GM12878 (cell line): ENCODE results near the gene MAGIX.

Experiments
- BHLHE40 ChIP-seq, 2 experiments: fragments of 450-650 bp in 1 of 2; IDR thresholded peaks; 2 replicates each; pipeline ENCODE4 v1.6.1; 2011 to 2017; ENCODE audit warnings: low read depth in 2 of 2, borderline replicate concordance in 1 of 2, improper control_type of control experiment in 1 of 2, low read length in 1 of 2, mild to moderate bottlenecking in 1 of 2
- CBX5 ChIP-seq: sonication (generic); IDR thresholded peaks from 2 replicates; pipeline ENCODE4 v1.6.1; 2016; ENCODE audit warnings: low read depth, moderate library complexity, mild to moderate bottlenecking, inconsistent platforms
- CREB1 ChIP-seq: IDR thresholded peaks from 2 replicates; pipeline ENCODE4 v1.6.1; 2012; ENCODE audit warnings: low read depth, mild to moderate bottlenecking, inconsistent platforms
- CUX1 ChIP-seq: IDR thresholded peaks from 2 replicates; pipeline ENCODE4 v1.6.1; 2012; ENCODE audit warnings: improper control_type of control experiment, low read depth, low read length; ENCODE audit not compliant: insufficient replicate concordance
- MXI1 ChIP-seq: fragments of 150-350 bp; IDR thresholded peaks from 2 replicates; pipeline ENCODE4 v1.6.1; 2011; ENCODE audit warnings: low read depth, mild to moderate bottlenecking, inconsistent platforms, low read length, improper control_type of control experiment
- POLR2A ChIP-seq: IDR thresholded peaks from 2 replicates; pipeline ENCODE4 v1.6.1; 2011; ENCODE audit warnings: low read depth, mild to moderate bottlenecking, low read length
- SIN3A ChIP-seq: IDR thresholded peaks from 2 replicates; pipeline ENCODE4 v1.6.1; 2012; ENCODE audit warnings: low read depth, low read length, improper control_type of control experiment
- SMAD1 ChIP-seq: fragments of 450-650 bp; IDR thresholded peaks from 2 replicates; pipeline ENCODE4 v1.6.1; 2018; ENCODE audit warnings: mild to moderate bottlenecking, low read depth; ENCODE audit not compliant: partially characterized antibody
- SUZ12 ChIP-seq: fragments of 200-600 bp; sonication (generic); IDR thresholded peaks from one replicate; pipeline ENCODE4 v1.6.1; 2018; ENCODE audit warnings: antibody characterized with exemption, mild to moderate bottlenecking; ENCODE audit not compliant: unreplicated experiment
- USF2 ChIP-seq: IDR thresholded peaks from 2 replicates; pipeline ENCODE4 v1.6.1; 2011; ENCODE audit warnings: low read depth, low read length, improper control_type of control experiment, borderline replicate concordance
- TF ChIP-seq, protein P1 (sequence below), 3 experiments: IDR thresholded peaks in 2 of 3; conservative IDR thresholded peaks in 1 of 3; 2 replicates each; pipeline ENCODE4 v1.5.1; 2011; ENCODE audit warnings: low read depth in 3 of 3, low read length in 3 of 3, mild to moderate bottlenecking in 3 of 3, control low read depth in 2 of 3, moderate library complexity in 2 of 3, inconsistent platforms in 1 of 3, mixed read lengths in 1 of 3; ENCODE audit not compliant: control insufficient read depth in 2 of 3, insufficient read depth in 1 of 3; ENCODE audit errors: extremely low read depth in 1 of 3
- TF ChIP-seq, protein P2 (sequence below): IDR thresholded peaks from 2 replicates; pipeline ENCODE4 v1.6.1; 2011; ENCODE audit warnings: low read depth, mild to moderate bottlenecking, low read length, moderate library complexity, borderline replicate concordance; ENCODE audit errors: extremely low read depth

DNA sequence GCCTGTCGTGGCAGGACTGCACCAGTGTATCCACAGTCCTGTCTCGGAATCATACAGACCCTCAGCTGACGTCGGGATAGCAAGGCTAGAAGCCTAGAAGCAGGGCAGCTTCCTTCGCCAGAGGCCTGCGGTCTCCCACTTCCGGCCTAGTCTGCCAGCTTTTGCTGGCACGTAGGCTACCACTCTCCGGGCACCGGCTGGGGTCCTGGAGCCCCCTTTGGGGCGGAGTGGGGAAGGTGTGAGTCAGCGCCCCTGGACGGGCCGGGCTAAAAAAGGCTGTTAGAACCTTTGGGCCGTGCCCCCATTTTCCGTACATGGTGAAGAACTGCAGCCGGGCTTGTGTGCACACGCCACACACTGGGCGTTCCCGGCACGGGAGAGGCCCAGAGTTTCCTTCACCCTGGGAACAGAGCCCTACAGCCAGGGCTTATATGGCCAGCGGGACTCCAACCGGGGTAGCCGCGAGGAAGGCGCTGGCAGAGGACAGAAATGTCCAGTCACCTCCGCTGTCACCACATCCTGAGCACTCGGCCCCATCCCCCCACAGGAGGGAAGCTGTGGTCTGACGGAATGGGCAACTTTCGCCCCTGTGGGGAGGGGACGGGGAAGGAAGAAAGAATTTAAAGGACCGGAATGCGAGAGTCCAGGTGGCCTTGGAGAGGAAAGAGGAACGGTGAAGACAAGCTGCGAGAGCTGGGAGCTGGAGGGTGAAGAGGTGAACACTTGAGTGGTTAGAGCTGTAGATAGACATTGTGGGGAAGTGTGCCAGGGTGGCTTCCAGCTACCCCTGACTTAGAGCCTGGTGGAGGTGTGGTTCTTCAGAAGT lies 4.6 kb downstream of the MAGIX start:
- TF ChIP-seq, protein P1, sequence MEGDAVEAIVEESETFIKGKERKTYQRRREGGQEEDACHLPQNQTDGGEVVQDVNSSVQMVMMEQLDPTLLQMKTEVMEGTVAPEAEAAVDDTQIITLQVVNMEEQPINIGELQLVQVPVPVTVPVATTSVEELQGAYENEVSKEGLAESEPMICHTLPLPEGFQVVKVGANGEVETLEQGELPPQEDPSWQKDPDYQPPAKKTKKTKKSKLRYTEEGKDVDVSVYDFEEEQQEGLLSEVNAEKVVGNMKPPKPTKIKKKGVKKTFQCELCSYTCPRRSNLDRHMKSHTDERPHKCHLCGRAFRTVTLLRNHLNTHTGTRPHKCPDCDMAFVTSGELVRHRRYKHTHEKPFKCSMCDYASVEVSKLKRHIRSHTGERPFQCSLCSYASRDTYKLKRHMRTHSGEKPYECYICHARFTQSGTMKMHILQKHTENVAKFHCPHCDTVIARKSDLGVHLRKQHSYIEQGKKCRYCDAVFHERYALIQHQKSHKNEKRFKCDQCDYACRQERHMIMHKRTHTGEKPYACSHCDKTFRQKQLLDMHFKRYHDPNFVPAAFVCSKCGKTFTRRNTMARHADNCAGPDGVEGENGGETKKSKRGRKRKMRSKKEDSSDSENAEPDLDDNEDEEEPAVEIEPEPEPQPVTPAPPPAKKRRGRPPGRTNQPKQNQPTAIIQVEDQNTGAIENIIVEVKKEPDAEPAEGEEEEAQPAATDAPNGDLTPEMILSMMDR (IDR thresholded peaks at IDR 0.05 in 2 of 3, conservative IDR thresholded peaks at IDR 0.05 in 1 of 3; ENCODE audit: control insufficient read depth in 2 of 3, extremely low read depth in 1 of 3, insufficient read depth in 1 of 3, low read depth in 3 of 3, low read length in 3 of 3), result no peak
- TF ChIP-seq CUX1, result no peak
- no peak for TF ChIP-seq POLR2A
- TF ChIP-seq SMAD1, result no peak
- TF ChIP-seq SUZ12, result no peak
- no peak for TF ChIP-seq USF2
- no peak for TF ChIP-seq SIN3A
- no peak for TF ChIP-seq MXI1
- TF ChIP-seq, protein P2, sequence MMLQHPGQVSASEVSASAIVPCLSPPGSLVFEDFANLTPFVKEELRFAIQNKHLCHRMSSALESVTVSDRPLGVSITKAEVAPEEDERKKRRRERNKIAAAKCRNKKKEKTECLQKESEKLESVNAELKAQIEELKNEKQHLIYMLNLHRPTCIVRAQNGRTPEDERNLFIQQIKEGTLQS, result no peak
- no peak for TF ChIP-seq CBX5
- no peak for TF ChIP-seq CREB1
- peak in 1 of 2 experiments; percentile 70; a peak in 2 of 4 replicates for TF ChIP-seq BHLHE40 (IDR thresholded peaks at IDR 0.05; ENCODE audit: borderline replicate concordance in 1 of 2, low read depth in 2 of 2, low read length in 1 of 2)
